Esophagus squamous epithelium (tissue), 5 donors: Measurements from ENCODE around the gene LRRC49. TPM values are rescaled to one million over a fixed set of nuclear protein-coding genes. Genes with fewer than 3 reads are reported as not detected.
"Not testable (repeated sequence)": the region's sequence is repeated elsewhere in the genome, so short reads cannot be mapped to it uniquely, and the experiment has no call there.

ENCODE experiments used
- DNase-seq: peaks from one replicate; lab custom pipeline; 2025; lab: John Stamatoyannopoulos, UW
- H3K27ac ChIP-seq, 4 donors: fragments of 200-600 bp; sonication (generic); one replicate each; pipeline ENCODE4 v1.5.1; 2016 to 2019; ENCODE audit warnings: mild to moderate bottlenecking in 1 of 4
- H3K27me3 ChIP-seq, 4 donors: fragments of 200-600 bp; sonication (generic); 1 replicate in 3 of 4; 2 replicates in 1 of 4; pipeline versions ENCODE4 v1.5.1 to v1.6.0; 2017 to 2021; ENCODE audit warnings: antibody characterized with exemption in 1 of 4
- H3K36me3 ChIP-seq, 3 donors: fragments of 200-600 bp; sonication (generic); one replicate each; pipeline ENCODE4 v1.5.1; 2016 to 2019
- H3K4me1 ChIP-seq, 3 donors: fragments of 200-600 bp; sonication (generic); one replicate each; pipeline ENCODE4 v1.5.1; 2017 to 2019
- H3K4me3 ChIP-seq, 4 donors: fragments of 200-600 bp; sonication (generic); 1 replicate in 3 of 4; 2 replicates in 1 of 4; pipeline ENCODE4 v1.5.1; 2016 to 2019; ENCODE audit warnings: mild to moderate bottlenecking in 2 of 4, moderate library complexity in 1 of 4
- H3K9me3 ChIP-seq, 3 donors: fragments of 200-600 bp; sonication (generic); one replicate each; pipeline ENCODE4 v1.5.1; 2016 to 2019
- POLR2A ChIP-seq, 4 donors: fragments of 450-650 bp; IDR thresholded peaks; one replicate each; pipeline ENCODE4 v1.6.1; 2017; ENCODE audit warnings: antibody characterized with exemption in 4 of 4, mild to moderate bottlenecking in 4 of 4, moderate library complexity in 3 of 4
- WGBS, 2 donors: methylation state at CpG; one replicate each; pipeline ENCODE4 v1.1.5; 2018; 5-methylcytosine and 5-hydroxymethylcytosine counted together
- intact Hi-C: fragments of 100-400 bp; cut with DNase I; formaldehyde crosslinking; loops from one replicate; pipeline ENCODE4 v1.15.0; 2022
- total RNA-seq, 4 donors: library from RNA; depleted of rRNA; stranded (reverse); fragments of >200 nt; gene quantifications; one replicate each; pipeline ENCODE4 v1.1.0, GENCODE V29; 2016
- TF ChIP-seq, protein P1 (sequence below), 6 experiments: fragments of 450-650 bp in 4 of 6; fragments of 200-600 bp in 2 of 6; sonication (generic) in 2 of 6; IDR thresholded peaks; one replicate each; pipeline ENCODE4 v1.5.1; 2016 to 2019; ENCODE audit warnings: antibody characterized with exemption in 6 of 6, mild to moderate bottlenecking in 4 of 6, moderate library complexity in 4 of 6
- donor health status: DM: yes; HTN: yes; CAD: no.

Gene LRRC49
- total RNA-seq, 4 donors from 2014 or later: 0.34 to 5.5 (median 4.8) TPM

DNA sequence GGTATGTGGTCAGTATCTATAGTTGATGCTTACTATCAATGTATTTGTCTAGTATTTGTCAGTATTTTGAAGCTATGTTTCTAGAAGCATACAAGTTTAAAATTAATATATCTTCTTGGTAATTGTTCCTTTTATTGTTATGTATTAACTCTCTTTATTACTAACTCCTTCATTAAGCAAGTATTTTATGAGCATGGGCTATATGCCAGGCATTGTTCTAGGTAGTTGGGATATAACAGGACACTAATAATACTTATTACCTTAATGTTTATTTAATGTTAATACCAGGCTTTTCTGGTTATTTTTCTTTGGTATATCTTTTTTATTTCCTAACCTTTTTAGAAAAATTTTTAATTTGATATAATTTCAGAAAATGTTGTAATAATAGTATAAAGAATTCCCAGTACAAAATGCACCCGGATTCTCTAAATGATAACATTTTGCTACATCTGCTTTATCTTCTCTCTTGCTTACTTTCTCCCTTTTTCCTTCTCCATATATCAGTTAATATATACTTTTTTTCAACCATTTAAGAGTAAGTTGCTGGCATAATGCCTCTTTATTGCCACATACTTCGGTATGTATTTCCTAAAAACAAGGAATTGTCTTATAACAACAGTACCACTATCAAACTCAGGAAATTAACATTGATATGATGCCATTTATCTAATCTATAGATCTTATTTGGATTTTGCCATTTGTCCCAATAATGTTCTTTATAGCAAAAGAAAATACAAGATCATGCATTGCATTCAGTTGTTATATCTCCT, 30.9 kb downstream of the LRRC49 start:
- Histone ChIP-seq H3K36me3 (no peaks in the 10 kb centered on the region), H3K27me3 (no peaks in the 10 kb centered on the region), H3K4me1 (no peaks in the 10 kb centered on the region), H3K4me3 (no peak overlapping the region), H3K27ac (no peak overlapping the region), H3K9me3 (no peaks in the 10 kb centered on the region)
- intact Hi-C loops: no loop called here
- no peak for TF ChIP-seq POLR2A (IDR thresholded peaks at IDR 0.05)
- TF ChIP-seq, protein P1, sequence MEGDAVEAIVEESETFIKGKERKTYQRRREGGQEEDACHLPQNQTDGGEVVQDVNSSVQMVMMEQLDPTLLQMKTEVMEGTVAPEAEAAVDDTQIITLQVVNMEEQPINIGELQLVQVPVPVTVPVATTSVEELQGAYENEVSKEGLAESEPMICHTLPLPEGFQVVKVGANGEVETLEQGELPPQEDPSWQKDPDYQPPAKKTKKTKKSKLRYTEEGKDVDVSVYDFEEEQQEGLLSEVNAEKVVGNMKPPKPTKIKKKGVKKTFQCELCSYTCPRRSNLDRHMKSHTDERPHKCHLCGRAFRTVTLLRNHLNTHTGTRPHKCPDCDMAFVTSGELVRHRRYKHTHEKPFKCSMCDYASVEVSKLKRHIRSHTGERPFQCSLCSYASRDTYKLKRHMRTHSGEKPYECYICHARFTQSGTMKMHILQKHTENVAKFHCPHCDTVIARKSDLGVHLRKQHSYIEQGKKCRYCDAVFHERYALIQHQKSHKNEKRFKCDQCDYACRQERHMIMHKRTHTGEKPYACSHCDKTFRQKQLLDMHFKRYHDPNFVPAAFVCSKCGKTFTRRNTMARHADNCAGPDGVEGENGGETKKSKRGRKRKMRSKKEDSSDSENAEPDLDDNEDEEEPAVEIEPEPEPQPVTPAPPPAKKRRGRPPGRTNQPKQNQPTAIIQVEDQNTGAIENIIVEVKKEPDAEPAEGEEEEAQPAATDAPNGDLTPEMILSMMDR (IDR thresholded peaks at IDR 0.05): no peak
- 84 to 87% methylated on average over 2 of the region's 2 CpGs for WGBS, 2 donors
- DNase-seq: no peak

DNA sequence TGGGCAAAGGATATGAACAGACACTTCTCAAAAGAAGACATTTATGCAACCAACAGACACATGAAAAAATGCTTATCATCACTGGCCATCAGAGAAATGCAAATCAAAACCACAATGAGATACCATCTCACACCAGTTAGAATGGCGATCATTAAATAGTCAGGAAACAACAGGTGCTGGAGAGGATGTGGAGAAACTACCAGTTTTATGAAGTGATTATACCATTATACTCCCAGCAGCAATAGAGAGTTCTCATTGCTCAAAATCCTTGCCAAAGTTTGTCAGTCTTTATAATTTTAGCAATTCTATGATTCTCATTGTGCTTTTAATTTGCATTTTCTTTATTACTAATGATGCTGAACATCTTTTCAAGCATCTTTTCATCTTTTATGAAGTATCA, 34.3 kb downstream of the LRRC49 start:
- H3K9me3 ChIP-seq, H3K36me3 ChIP-seq, H3K4me3 ChIP-seq, H3K27ac ChIP-seq, H3K27me3 ChIP-seq, intact Hi-C loops, DNase-seq, H3K4me1 ChIP-seq: not testable (repeated sequence)
- 57 to 73% methylated on average over 1 of the region's 1 CpG for WGBS, 2 donors

DNA sequence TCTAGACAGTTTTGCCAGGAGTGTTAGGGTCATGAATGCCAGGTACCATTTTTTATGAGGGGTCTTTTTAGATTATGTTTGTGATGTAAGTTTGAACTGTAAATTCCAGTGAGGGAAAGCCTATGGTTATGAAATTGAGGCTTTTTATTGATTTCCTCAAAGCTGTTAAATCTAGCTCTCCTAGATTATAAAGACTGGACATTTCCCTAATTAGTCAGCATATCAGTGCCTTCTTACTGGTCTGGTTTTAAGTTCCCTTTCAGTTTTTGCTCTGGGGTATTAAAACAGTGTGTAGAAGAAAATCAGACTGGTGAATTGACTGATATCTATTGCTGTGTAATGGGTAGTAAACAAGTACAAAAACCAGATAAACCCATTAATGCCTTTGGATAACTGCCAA, 39.2 kb downstream of the LRRC49 start:
- H3K36me3 ChIP-seq: no peaks in the 10 kb centered on the region
- intact Hi-C loops: no loop called here
- H3K27me3 ChIP-seq: no peaks in the 10 kb centered on the region
- TF ChIP-seq POLR2A (IDR thresholded peaks at IDR 0.05): no peak
- TF ChIP-seq, protein P1 (IDR thresholded peaks at IDR 0.05): no peak
- no peak overlapping the region for H3K27ac ChIP-seq
- no peaks in the 10 kb centered on the region for H3K9me3 ChIP-seq
- no peak overlapping the region for H3K4me3 ChIP-seq
- no peaks in the 10 kb centered on the region for H3K4me1 ChIP-seq
- DNase-seq: no peak

DNA sequence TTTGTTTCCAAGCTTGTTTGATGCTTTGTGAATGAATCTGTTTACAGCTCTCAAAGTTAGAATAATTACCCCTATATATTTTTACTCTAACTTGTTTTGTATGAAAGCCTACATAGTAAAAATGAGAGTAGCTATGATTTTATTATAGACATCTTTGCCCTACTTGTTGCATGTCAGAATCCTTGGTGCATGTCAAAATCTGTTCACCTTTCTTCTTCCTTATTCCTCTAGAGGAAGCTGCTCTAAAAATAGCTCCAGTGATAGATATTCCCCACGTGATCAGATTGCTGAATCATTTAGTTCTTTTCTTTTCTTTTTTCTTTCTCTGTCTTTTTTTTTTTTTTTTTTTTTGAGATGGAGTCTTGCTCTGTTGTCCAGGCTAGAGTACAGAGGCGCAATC, 39.8 kb downstream of the LRRC49 start:
- intact Hi-C loops: no loop called here
- TF ChIP-seq POLR2A (IDR thresholded peaks at IDR 0.05): no peak
- TF ChIP-seq, protein P1 (IDR thresholded peaks at IDR 0.05): no peak
- Histone ChIP-seq H3K9me3 (no peaks in the 10 kb centered on the region), H3K36me3 (no peaks in the 10 kb centered on the region), H3K27me3 (no peaks in the 10 kb centered on the region), H3K27ac (no peak overlapping the region), H3K4me3 (no peak overlapping the region), H3K4me1 (no peaks in the 10 kb centered on the region)
- WGBS, 2 donors: 59 to 60% methylated on average over 2 of the region's 2 CpGs
- no peak for DNase-seq

DNA sequence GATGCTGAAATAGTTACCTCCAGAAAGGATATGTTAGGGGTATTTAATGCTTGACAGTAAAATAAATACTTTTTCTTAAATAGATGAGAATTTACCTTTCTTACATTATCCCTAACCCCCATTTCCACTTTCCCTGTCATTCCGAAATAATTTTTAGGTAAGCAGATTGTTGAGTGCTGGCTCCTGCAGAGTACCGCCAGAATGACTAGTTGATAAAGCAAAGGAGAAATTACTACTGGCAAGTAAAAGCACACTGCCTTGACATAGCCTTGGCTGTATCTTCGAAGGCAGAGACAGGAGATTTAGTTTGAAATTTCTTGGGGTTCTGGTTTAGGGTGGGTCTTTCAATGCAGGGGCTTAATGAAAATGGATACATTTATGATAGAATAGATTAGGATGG, 40.8 kb downstream of the LRRC49 start:
- DNase-seq: no peak
- Histone ChIP-seq H3K4me3 (no peak overlapping the region), H3K27ac (no peak overlapping the region), H3K9me3 (no peaks in the 10 kb centered on the region), H3K4me1 (no peaks in the 10 kb centered on the region), H3K27me3 (no peaks in the 10 kb centered on the region), H3K36me3 (no peaks in the 10 kb centered on the region)
- intact Hi-C loops: no loop called here
- no peak for TF ChIP-seq POLR2A (IDR thresholded peaks at IDR 0.05)
- TF ChIP-seq, protein P1 (IDR thresholded peaks at IDR 0.05): no peak
- 62 to 73% methylated on average over 3 of the region's 3 CpGs for WGBS, 2 donors
